Measurements from ENCODE around the gene CD19.
"Not testable (repeated sequence)": the region's sequence is repeated elsewhere in the genome, so short reads cannot be mapped to it uniquely, and the experiment has no call there.

Gene CD19

DNA sequence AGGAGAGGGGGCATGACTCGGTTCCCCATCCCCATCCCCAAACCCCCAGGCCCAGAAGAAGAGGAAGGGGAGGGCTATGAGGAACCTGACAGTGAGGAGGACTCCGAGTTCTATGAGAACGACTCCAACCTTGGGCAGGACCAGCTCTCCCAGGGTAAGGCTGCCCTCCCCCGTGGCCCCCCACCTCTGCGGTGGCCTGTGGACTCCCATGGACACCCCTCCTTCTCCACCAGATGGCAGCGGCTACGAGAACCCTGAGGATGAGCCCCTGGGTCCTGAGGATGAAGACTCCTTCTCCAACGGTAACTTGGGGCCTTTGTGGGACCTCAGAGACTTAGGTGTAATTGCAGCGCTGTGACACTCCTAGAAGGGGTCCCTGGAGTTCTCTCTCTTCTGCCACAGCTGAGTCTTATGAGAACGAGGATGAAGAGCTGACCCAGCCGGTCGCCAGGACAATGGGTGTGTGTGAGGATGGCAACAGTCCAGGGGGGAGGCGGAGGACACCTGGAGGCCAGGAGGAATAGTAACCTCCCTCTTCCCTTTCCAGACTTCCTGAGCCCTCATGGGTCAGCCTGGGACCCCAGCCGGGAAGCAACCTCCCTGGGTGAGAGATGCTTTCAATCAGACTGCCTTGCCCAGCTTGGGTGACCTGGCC is 5.6 kb downstream of the CD19 start:
- no peak for DNase-seq

DNA sequence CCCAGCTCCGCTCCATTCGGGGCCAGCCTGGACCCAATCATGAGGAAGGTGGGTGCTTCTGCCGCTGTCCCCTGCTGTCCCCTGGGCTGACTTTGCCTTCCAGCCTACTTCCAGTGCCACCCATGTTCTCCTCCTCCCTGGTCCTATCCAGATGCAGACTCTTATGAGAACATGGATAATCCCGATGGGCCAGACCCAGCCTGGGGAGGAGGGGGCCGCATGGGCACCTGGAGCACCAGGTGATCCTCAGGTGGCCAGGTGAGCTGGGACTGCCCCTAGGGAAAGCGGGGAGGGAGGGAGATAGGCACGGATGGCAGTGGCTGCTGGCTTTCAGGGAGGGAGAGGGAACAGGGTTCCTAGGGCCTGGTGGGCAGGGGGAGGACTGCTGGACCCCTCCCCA is 7.0 kb downstream of the CD19 start:
- no peak for DNase-seq

DNA sequence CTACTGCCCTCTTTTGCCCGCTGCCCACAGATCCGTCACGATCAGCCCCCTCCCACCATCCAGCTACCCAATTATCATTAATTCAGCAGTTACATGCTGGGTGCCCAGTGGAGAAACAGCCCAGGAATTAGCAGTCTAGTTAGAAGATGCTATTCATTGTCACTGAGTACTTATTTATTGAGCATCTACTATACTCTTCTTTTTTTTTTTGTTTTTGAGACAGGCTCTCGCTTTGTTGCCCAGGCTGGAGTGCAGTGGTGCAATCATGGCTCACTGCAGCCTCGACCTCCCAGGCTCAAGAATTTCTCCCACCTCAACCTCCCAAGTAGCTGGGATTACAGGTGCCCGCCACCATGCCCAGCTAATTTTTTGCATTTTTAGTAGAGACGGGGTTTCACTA is 8.1 kb downstream of the CD19 start:
- DNase-seq, result not testable (repeated sequence)

GRCh38 chr16:28943281-28943680 is 11.5 kb downstream of the CD19 start:
- DNase-seq, result no peak

GRCh38 chr16:28946681-28947080 is 14.9 kb downstream of the CD19 start:
- no peak for DNase-seq

DNA sequence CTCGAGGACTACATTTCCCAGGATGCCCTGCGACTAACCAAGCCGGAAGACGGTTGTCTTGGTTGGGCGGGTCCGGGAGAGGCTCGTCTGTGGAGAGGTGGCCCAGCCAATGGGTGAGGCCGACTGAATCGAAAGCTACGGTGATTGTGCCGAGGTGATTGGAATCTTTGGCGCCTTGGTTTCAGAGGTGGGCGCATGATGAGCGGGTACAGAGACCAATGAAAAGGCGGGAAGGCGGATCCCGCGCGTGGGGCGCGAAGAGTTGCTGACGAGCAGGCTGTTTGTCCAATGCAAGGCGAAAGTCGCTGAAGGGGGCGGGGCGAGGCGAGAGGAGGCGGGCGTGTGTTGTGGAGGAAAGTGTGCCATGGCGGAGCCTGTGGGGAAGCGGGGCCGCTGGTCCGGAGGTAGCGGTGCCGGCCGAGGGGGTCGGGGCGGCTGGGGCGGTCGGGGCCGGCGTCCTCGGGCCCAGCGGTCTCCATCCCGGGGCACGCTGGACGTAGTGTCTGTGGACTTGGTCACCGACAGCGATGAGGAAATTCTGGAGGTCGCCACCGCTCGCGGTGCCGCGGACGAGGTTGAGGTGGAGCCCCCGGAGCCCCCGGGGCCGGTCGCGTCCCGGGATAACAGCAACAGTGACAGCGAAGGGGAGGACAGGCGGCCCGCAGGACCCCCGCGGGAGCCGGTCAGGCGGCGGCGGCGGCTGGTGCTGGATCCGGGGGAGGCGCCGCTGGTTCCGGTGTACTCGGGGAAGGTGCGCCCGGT is 19.1 kb downstream of the CD19 start, which contains the start of gene NFATC2IP:
TSS of gene NFATC2IP (plus strand) at position 290 of the 762 bp plus-strand sequence. CDS start at position 365, 75 bp downstream.
- DNase-seq, result peak; percentile 100

- no peak for DNase-seq
These were observed 19.7 kb downstream of the CD19 start for GRCh38 chr16:28951410-28951943.

- no peak for DNase-seq
These were observed 26.4 kb downstream of the CD19 start for GRCh38 chr16:28958216-28958615.

- DNase-seq, result no peak
These were observed 27.1 kb downstream of the CD19 start for GRCh38 chr16:28958836-28959235.

DNA sequence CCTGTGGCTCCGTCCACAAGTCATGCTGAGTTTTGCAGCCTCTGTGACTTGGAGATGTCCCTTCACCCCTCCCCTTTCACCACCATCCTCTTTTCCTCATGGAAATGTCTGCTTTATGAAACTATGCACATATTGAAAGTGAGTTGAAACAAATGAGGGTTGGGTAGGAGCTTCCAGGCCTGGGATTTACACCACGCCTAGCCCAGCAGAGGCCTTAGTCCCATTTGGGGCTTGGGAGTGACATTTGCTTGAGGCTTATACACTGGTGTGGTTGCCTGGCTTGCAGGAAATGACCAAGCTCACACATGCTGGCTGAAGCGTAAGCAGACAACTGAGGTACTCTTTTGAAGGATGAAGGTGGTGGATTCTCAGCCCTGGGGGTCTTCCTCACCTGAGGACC is 32.3 kb downstream of the CD19 start:
- no peak for DNase-seq

DNA sequence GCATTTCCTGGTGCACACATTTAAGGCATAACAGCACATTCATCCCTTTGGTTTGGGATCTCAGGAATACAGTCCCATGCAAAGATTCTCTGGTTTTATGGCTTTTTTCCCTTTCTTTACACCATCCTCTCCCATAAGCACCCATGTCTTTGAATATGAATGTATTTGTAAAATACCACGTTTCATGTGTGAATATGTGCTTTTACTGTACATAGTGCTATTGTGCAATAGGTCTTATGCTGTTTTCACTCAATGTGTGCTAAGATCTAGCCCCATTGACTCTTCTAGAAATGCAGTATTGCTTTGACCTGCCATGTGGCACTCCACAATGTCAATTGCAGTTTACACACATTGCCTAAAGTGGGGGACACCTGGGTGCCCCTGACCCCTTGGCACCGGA is 32.7 kb downstream of the CD19 start:
- no peak for DNase-seq

- no peak for DNase-seq
These were observed 35.4 kb downstream of the CD19 start for GRCh38 chr16:28967156-28967555.

- DNase-seq, result not testable (repeated sequence)
These were observed 37.9 kb downstream of the CD19 start for GRCh38 chr16:28969696-28970095.

GRCh38 chr16:28974007-28974436 is 42.3 kb downstream of the CD19 start:
- peak; percentile 74 for DNase-seq

DNA sequence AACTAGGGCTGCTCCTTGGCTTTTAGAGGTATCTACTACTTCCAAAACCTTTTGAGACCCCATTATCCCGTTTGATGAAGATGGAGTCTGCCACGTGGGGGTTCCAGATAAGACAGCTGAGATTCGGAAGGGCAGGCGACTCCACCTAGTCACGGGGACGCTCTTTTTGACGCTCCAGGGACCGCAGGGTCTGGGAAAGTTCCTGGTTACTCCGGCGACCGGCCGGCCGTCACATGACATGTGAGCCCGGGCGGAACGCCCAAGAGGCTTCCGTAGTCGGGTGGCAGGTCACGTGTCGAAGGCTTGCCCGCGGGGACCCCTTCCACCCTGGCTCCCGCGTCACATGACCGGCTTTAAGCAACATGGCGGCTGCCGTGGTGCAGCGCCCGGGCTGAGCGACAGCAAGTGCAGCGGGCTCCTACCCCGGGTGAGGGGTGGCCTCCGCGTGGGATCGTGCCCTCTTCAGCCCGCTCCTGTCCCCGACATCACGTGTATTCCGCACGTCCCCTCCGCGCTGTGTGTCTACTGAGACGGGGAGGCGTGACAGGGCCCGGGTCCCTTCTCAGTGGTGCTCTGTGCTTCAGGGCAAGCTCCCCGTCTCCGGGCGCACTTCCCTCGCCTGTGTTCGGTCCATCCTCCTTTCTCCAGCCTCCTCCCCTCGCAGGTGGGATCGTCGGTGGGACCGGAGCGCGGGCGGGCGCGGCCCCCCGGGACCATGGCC is 42.8 kb downstream of the CD19 start, which contains the start of gene SPNS1:
TSS of gene SPNS1 (plus strand) at position 342 of the 721 bp plus-strand sequence. CDS start at position 716, 374 bp downstream.
- DNase-seq, result peak; percentile 97

GRCh38 chr16:28975158-28975599 is 43.4 kb downstream of the CD19 start:
- no peak for DNase-seq

DNA sequence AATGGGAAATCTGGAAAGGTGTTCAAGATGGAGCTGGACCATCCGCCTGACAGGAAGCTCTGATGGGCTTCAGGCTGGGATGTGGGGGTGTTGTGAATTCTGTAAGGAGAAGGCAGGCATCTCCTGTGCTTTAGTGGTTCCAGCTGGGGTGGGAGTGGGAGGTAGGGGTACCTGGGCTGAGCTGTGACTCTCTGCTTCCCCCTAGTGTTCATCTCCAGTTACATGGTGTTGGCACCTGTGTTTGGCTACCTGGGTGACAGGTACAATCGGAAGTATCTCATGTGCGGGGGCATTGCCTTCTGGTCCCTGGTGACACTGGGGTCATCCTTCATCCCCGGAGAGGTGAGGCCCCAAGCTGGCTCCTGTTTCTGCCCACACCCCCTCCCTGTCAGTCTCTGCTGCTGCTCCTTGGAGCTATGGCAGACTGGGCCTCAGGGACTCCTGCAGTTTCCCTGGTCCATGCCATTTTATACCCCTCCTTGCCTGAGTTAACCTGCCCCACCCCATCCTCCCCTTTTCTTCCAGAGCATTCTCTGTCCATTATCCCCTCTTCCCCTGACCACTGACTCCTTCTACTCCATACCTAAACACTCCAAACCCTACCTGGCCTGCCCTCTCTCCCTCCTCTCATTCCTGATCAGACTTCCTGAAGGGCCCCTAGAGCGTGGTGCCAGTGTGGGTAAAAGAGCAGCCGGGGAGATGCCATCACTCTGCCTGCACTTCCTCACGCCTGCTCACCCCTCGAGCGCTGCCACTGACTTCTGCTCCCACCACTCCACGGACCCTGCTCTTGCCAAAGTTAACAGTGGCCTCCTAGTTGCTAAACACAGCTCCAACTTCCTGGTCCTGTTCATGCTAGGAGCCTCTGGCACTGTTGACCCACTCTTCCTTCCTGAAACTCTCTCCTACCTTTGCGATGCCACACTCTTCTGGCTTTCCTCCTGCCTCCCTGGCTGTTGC is 46.2 kb downstream of the CD19 start:
- DNase-seq, result no peak

DNA sequence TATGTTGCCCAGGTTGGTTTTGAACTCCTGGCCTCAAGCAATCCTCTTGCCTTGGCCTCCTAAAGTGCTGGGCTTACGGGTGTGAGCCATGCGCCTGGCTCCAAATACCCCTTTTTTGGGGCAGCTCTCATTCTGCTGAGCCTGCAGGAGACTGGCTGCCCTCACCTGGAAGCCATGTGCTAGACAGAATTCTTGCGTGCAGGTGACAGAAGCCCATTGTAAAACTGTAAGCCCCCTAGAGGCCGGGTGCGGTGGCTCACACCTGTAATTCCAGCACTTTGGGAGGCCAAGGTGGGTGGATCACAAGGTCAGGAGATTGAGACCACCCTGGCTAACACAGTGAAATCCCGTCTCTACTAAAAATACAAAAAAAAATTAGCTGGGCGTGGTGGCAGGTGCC is 48.6 kb downstream of the CD19 start:
- DNase-seq, result not testable (repeated sequence)

- no peak for DNase-seq
These were observed 49.2 kb downstream of the CD19 start for GRCh38 chr16:28980929-28981328.

- DNase-seq, result no peak
These were observed 49.7 kb downstream of the CD19 start for GRCh38 chr16:28981517-28981916.

DNA sequence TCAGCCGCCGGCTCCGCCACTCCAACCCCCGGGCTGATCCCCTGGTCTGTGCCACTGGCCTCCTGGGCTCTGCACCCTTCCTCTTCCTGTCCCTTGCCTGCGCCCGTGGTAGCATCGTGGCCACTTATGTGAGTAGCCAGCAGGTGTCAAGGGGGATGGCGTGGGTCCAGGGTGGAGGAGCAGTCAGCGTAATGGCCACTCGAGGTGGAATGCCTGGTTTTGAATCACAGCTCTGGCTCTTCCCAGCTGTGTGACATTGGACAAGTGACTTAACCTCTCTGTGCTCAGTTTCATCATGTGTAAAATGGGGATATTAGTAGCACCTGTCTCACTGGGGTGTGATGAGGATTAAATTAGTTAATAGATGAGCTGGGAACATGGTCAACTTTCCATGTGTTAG is 50.6 kb downstream of the CD19 start:
- no peak for DNase-seq

DNA sequence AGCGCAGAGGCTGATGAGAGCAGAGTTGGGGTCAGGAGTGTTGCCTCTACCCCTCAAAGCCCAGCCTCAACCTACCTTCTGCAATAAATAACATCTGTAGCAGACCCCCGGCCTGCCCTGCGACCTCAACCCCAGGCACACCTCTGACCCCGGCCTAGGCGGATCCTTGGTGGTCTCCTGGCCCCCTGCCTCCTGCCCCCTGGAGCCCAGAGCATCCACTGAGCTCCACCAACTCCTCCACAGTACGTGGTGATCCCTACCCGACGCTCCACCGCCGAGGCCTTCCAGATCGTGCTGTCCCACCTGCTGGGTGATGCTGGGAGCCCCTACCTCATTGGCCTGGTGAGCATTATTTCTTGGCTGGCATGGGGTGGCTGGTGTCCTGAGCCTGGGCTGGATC is 51.2 kb downstream of the CD19 start:
- no peak for DNase-seq

Data from fibroblast of skin of right biceps (primary cell).